NT2/D1 (cell line): ENCODE measurements around the gene DLK1.

Experiments used
- DNase-seq: peaks from one replicate; pipeline ENCODE4 v3.0.0-alpha.2; 2011; ENCODE audit warnings: low read depth, low spot score
- H3K27me3 ChIP-seq: 2 replicates; pipeline ENCODE4 v1.6.0; 2011; ENCODE audit warnings: mild to moderate bottlenecking; ENCODE audit not compliant: insufficient read length, insufficient read depth
- H3K36me3 ChIP-seq: 2 replicates; pipeline ENCODE4 v1.6.1; 2011; ENCODE audit warnings: mild to moderate bottlenecking, low read length, mixed read lengths; ENCODE audit not compliant: insufficient read depth, insufficient read length
- H3K4me1 ChIP-seq: 2 replicates; pipeline ENCODE4 v1.5.1; 2011; ENCODE audit not compliant: insufficient read depth, insufficient read length
- H3K4me3 ChIP-seq: 2 replicates; pipeline ENCODE4 v1.5.1; 2011; ENCODE audit warnings: low read depth; ENCODE audit not compliant: insufficient read length
- H3K9ac ChIP-seq: 2 replicates; pipeline ENCODE4 v1.6.0; 2011; ENCODE audit warnings: low read depth; ENCODE audit not compliant: insufficient read length
- H3K9me3 ChIP-seq: 2 replicates; pipeline ENCODE4 v1.5.1; 2011; ENCODE audit warnings: mild to moderate bottlenecking, low read length; ENCODE audit not compliant: insufficient read depth
- SUZ12 ChIP-seq: IDR thresholded peaks from 2 replicates; pipeline ENCODE4 v1.6.1; 2011; ENCODE audit not compliant: insufficient read length, insufficient read depth; ENCODE audit errors: extremely low read depth
- YY1 ChIP-seq: IDR thresholded peaks from 2 replicates; pipeline ENCODE4 v1.6.1; 2011; ENCODE audit not compliant: insufficient read length, insufficient read depth
- ZNF274 ChIP-seq: IDR thresholded peaks from 2 replicates; pipeline ENCODE4 v1.6.1; 2011; ENCODE audit warnings: mild to moderate bottlenecking, low read depth, low read length

The DLK1 gene

DNA sequence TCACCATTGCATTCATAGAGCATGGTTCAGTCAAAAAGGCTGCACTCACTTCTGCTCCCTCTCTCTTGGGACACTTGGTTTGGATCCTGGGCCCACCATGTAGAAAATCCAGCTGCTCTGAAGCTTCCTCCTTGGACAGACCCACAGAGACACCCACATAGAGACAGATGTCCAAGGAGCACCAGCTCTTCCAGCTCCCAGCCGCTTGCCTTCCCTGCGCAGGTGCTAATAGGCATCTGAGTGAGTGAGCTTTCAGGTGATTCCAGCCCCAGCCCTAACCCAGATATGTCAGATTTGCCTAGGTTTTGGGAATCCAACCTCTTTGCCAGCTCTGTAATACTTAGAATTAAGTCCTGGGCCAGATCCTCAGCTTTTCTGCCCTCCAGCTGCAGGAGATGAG lies 38.6 kb downstream of the DLK1 start:
- TF ChIP-seq SUZ12 = no peak
- TF ChIP-seq ZNF274 = no peak
- TF ChIP-seq YY1 = no peak
- Histone ChIP-seq H3K27me3 (no peaks in the 10 kb centered on the region), H3K4me1 (peaks cover 3% of the 10 kb centered on the region), H3K36me3 (no peaks in the 10 kb centered on the region), H3K4me3 (no peak overlapping the region), H3K9me3 (no peaks in the 10 kb centered on the region), H3K9ac (no peak overlapping the region)
- DNase-seq = no peak

DNA sequence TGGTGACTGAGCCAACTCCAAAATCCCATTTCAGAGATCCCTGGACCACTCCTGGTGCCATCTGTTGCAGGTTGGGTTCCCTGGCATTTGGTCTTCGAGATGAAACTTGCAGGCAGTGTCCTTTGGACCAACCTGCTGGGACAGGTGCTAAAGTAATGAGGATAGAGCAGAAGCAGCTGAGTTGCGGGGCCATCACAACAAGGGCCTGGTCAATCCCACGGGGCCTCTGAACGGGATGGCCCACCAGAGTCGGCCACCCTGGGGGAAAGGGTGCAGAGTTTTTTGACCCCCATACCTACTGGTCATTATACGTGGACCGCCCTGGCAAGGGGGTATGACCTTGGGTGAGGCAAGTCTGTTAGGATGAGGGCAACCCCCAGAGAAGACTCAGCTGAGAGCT lies 39.3 kb downstream of the DLK1 start:
- no peaks in the 10 kb centered on the region for H3K36me3 ChIP-seq
- H3K4me3 ChIP-seq = no peak overlapping the region
- H3K27me3 ChIP-seq = no peaks in the 10 kb centered on the region
- H3K4me1 ChIP-seq = peaks cover 3% of the 10 kb centered on the region
- no peak overlapping the region for H3K9ac ChIP-seq
- no peak for DNase-seq
- H3K9me3 ChIP-seq = no peaks in the 10 kb centered on the region
- TF ChIP-seq SUZ12 (no peak), YY1 (no peak), ZNF274 (no peak)

DNA sequence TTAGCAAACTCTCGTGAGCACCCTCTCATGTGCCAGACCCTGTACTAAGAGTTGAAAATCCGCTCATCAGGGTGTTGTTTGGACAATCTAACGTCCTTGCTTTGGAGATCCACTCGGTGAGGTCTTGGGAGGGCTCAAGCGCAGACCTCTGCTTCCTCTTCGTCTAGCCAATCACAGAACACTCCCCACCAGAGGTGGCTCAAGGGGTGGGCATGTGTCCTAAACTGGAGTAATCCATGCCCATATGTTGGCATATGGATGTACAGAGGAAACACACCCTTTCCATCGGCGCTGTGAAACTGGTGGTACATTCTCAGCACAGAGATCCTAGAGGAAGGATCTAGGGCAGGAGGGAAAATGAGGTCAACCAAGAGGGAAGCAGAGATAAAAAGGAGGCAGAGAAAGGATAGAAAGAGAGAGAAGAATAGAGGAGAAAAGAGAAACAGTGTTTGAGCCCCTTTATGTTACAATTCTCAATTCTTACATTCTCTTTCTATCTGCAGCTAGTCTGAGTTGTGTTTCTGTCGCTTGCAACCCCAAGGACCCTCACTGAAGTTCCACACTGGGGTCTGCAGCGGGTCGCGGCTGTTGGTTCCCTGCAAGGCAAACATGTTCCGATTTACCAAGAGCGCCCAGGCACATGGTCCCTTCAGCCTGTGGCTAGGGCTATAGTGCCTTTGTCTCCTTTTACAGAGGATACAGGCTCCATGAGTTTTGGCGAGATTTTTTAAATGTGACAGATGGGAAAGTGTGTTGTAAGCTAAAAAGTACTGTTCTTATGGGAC lies 40.5 kb downstream of the DLK1 start:
- DNase-seq = no peak
- H3K4me3 ChIP-seq = no peak overlapping the region
- peaks cover 3% of the 10 kb centered on the region for H3K4me1 ChIP-seq
- no peaks in the 10 kb centered on the region for H3K9me3 ChIP-seq
- H3K27me3 ChIP-seq = no peaks in the 10 kb centered on the region
- H3K36me3 ChIP-seq = no peaks in the 10 kb centered on the region
- TF ChIP-seq SUZ12 (no peak), YY1 (no peak), ZNF274 (no peak)
- H3K9ac ChIP-seq = no peak overlapping the region

DNA sequence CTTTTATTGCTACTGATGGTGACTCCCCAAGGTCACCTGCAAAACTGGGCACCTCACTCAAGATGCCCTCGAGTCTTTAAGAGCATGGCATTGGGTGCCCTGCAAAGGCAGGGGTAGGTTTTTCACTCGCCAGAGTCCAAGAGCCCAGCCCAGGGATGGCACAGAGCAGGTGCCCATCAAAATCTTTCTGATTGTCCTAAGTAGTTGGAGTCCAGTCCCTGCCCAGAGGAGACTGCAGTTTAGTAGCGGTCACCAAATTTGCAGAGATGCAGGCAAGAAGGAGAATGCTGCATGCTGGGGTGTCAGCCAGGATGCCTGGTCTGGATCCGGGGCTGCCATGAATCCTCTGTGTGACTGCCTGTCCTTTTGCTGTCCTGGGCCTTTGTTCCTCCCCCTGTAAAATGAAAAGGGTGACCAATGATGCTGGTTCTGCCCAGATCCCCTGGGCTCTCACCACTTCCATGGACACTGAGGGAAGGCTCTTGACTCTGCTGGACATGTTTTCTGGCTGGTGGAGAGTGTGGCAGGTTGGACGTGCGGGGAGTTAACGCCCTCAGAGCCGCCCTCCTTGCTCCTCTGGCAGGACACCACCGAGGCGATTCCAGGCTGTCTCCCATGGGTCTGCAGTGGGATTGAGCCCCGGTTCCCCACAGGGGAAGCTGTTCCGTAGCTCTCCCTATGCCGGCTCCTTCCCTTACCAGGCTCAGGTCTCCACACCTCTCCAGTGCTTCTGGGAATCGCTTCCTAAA lies 41.3 kb downstream of the DLK1 start:
- no peak overlapping the region for H3K9ac ChIP-seq
- no peak overlapping the region for H3K4me3 ChIP-seq
- H3K27me3 ChIP-seq = no peaks in the 10 kb centered on the region
- peaks cover 3% of the 10 kb centered on the region for H3K4me1 ChIP-seq
- no peaks in the 10 kb centered on the region for H3K36me3 ChIP-seq
- no peaks in the 10 kb centered on the region for H3K9me3 ChIP-seq
- no peak for TF ChIP-seq SUZ12
- no peak for TF ChIP-seq YY1
- no peak for TF ChIP-seq ZNF274
- DNase-seq = no peak

DNA sequence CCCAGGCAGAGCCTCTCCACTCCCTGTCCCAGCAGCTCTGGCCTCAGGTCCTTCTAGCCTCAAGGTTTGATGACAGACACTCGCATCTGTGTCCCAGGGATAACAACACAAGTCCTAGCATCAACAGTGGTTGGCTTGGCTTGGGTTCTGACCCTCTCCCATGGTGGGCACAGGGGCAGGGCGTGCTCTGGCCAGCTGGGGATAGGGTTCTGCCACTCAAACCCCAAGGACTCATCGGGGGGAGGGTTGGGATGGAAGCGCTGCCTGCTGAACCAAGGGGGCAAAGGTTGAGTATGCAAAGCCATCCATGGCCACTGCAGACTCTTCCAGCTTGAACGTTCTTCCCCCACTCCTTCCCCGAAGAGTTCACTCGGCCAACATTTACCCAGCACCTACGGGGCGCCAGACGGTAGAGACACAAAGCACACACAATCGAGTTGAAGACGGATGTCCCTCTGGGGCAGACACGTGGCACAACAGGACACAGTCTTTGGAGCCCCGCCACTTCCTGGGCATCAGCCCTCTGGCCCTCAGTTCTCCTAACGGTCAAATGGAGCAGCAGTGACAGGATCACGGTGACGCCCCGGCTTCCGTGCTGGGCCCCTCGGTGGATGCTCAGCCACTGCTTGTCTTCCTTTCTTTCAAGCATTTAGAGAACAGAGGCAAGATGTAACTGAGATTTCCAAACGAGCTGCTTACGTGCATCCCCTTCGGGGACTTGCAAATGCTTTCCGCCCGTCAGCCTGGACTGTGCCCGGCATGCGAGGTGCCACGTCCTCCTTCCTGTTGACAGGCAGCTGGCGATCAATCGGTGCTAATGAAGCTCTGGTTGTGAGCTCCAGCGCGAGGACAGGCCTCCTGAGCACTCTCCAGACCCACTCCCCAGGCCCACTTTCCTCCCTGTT lies 42.6 kb downstream of the DLK1 start:
- Histone ChIP-seq H3K4me1 (peaks cover 2% of the 10 kb centered on the region), H3K4me3 (no peak overlapping the region), H3K27me3 (no peaks in the 10 kb centered on the region), H3K9ac (no peak overlapping the region), H3K9me3 (no peaks in the 10 kb centered on the region), H3K36me3 (no peaks in the 10 kb centered on the region)
- TF ChIP-seq SUZ12 = no peak
- no peak for TF ChIP-seq ZNF274
- TF ChIP-seq YY1 = no peak
- DNase-seq = no peak

DNA sequence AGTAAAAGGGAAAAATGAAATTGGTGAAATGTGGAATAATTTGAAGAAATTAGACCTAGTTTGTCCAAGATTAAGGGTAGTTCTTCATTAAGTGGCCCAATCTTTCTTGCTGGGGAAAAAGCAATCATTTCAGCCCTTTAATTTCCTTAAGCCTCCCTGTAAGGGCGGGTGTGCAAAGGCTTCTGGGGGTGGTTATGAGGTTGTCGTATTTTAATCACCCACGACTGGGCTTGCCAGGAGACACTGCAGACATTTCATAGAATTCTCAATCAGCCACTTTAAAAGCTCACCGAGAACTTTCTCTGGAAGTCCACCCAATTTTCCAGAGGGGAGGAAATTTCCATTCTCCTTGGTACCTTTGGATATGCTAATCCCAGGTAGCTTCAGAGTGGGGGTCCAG lies 43.4 kb downstream of the DLK1 start:
- no peaks in the 10 kb centered on the region for H3K9me3 ChIP-seq
- H3K4me1 ChIP-seq = no peaks in the 10 kb centered on the region
- H3K9ac ChIP-seq = no peak overlapping the region
- TF ChIP-seq SUZ12 = no peak
- no peak for TF ChIP-seq ZNF274
- no peak for TF ChIP-seq YY1
- no peak overlapping the region for H3K4me3 ChIP-seq
- no peaks in the 10 kb centered on the region for H3K27me3 ChIP-seq
- H3K36me3 ChIP-seq = no peaks in the 10 kb centered on the region
- DNase-seq = no peak

DNA sequence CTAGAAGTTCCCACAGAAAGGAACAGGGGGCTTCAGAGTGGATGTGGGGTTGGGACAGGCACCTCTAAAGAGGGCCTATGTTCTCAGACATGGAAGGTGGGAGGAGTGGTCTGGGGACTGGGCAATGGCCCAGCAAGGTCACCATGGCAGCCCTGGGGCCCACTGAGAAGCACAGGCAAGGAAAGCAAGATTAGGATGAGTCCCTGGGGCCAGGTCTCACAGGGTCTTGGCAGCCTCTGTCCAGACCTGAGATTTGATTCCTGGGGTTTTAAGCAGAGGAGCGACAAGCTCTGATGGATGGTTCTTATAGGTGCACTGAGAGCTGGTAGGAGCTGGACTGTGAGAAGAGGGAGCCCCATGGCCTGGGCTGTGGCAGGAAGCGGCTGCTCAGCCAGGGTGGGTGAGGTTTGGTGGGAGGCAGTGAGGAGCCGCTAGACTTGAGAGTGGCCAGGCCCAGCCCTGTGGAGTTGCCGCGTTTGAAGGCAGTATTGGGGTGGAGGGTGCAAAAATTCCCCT lies 44.0 kb downstream of the DLK1 start:
- H3K36me3 ChIP-seq = no peaks in the 10 kb centered on the region
- no peaks in the 10 kb centered on the region for H3K9me3 ChIP-seq
- H3K9ac ChIP-seq = no peak overlapping the region
- no peak for DNase-seq
- H3K27me3 ChIP-seq = no peaks in the 10 kb centered on the region
- H3K4me1 ChIP-seq = no peaks in the 10 kb centered on the region
- no peak for TF ChIP-seq SUZ12
- TF ChIP-seq ZNF274 = no peak
- no peak for TF ChIP-seq YY1
- no peak overlapping the region for H3K4me3 ChIP-seq
